Sigmoid colon (tissue), 7 donors: Measurements from ENCODE around the gene PIP4K2C. TPM values are rescaled to one million over a fixed set of nuclear protein-coding genes. Genes with fewer than 3 reads are reported as not detected.
A peak's percentile ranks its signal among the peaks of the same experiment; 100 is the strongest.

Source experiments
- DNase-seq: peaks from one replicate; pipeline ENCODE4 v3.0.0-alpha.2; 2019
- H3K27ac ChIP-seq, 4 donors: fragments of 200-600 bp; sonication (generic); one replicate each; pipeline ENCODE4 v1.5.1; 2016 to 2019; ENCODE audit warnings: mild to moderate bottlenecking in 1 of 4
- H3K27me3 ChIP-seq, 3 donors: fragments of 200-600 bp; sonication (generic); one replicate each; pipeline ENCODE4 v1.5.1; 2019; ENCODE audit warnings: mild to moderate bottlenecking in 1 of 3
- H3K36me3 ChIP-seq, 4 donors: fragments of 200-600 bp; sonication (generic); one replicate each; pipeline ENCODE4 v1.5.1; 2016 to 2019
- H3K4me1 ChIP-seq, 4 donors: fragments of 200-600 bp; sonication (generic); one replicate each; pipeline ENCODE4 v1.5.1; 2017 to 2019
- H3K4me3 ChIP-seq, 4 donors: fragments of 200-600 bp; sonication (generic); one replicate each; pipeline ENCODE4 v1.5.1; 2017 to 2019; ENCODE audit warnings: mild to moderate bottlenecking in 2 of 4, moderate library complexity in 1 of 4
- H3K9me3 ChIP-seq, 4 donors: fragments of 200-600 bp in 3 of 4; sonication (generic) in 3 of 4; one replicate each; pipeline versions ENCODE4 v1.5.1 to v1.6.1; 2013 to 2019
- CTCF ChIP-seq, 4 experiments: fragments of 450-650 bp in 3 of 4; fragments of 200-600 bp in 1 of 4; IDR thresholded peaks; one replicate each; pipeline ENCODE4 v1.5.1; 2016 to 2019; ENCODE audit warnings: antibody characterized with exemption in 4 of 4, mild to moderate bottlenecking in 3 of 4, moderate library complexity in 2 of 4
- EP300 ChIP-seq, 4 donors: sonication (generic); formaldehyde crosslinking; IDR thresholded peaks; one replicate each; pipeline ENCODE4 v1.6.1; 2017; ENCODE audit warnings: antibody characterized with exemption in 4 of 4
- POLR2A ChIP-seq, 2 donors: fragments of 450-650 bp; IDR thresholded peaks; one replicate each; pipeline ENCODE4 v1.6.1; 2016; ENCODE audit warnings: antibody characterized with exemption in 2 of 2, mild to moderate bottlenecking in 2 of 2, moderate library complexity in 2 of 2
- POLR2AphosphoS5 ChIP-seq, 4 donors: sonication (generic); formaldehyde crosslinking; IDR thresholded peaks; one replicate each; pipeline ENCODE4 v1.6.1; 2017; ENCODE audit warnings: antibody characterized with exemption in 4 of 4
- WGBS, 2 donors: extraction: QIAGEN DNeasy Blood & Tissue Kit; methylation state at CpG; one replicate each; pipeline ENCODE4 v1.1.7; 2013; 5-methylcytosine and 5-hydroxymethylcytosine counted together
- intact Hi-C: fragments of 100-400 bp; cut with DNase I; formaldehyde crosslinking; loops from one replicate; pipeline ENCODE4 v1.15.1; 2023
- polyA plus RNA-seq, 3 donors: library from polyadenylated mRNA; stranded (reverse); fragments of 200-250 nt; gene quantifications; one replicate each; pipeline ENCODE4 v1.2.3, GENCODE V29; 2013
- total RNA-seq, 4 donors: library from RNA; depleted of rRNA; stranded (reverse); fragments of >200 nt; gene quantifications; one replicate each; pipeline ENCODE4 v1.1.0, GENCODE V29; 2016
- donor health status: healthy with polysubstance abuse.
- donor health status: Bipolar disorder and iron deficiency.
- donor health status: healthy.

The PIP4K2C gene
- 10 to 100 TPM; 13.3 to 22.8 (median 18.4) TPM for total RNA-seq
- 10 to 100 TPM; 21.0 to 30.5 (median 28.6) TPM for polyA plus RNA-seq

DNA sequence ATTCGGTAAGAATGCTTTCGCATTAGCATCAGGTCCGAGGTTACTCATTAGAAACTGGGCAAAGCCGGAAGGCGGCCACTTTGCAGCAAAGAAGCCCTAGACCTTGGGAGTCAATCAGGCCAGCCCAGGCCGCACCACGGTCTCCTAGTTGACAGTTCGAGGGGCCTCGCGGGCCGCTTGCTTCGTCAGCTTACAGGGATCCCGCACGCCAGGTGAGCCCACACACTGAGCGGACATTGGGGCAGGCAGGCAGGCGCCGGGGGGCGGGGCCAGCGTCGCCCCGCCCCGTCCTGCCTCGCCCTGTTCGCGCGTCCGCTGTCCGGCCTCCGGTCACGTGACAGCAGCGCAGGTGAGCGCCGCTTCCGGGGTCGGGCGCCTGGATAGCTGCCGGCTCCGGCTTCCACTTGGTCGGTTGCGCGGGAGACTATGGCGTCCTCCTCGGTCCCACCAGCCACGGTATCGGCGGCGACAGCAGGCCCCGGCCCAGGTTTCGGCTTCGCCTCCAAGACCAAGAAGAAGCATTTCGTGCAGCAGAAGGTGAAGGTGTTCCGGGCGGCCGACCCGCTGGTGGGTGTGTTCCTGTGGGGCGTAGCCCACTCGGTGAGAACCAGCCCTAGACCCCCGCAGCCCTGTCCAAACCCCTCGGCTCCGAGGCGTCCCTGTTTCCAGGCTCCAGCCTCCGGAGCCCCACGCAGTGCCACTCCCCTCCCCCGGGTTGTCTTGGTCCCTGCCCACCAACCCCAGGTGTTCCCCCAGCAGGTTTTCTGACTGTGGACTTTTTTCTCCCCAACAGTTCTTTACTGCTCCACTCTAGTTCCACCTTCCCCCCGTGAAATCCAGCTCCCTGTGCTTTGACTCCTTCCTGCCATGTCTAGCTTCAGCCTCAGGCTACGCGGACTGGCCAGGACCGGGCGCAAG lies at the start of gene PIP4K2C:
Gene PIP4K2C (plus strand): TSS at position 329 of the 918 bp plus-strand sequence. CDS start 98 bp downstream, at position 427.
- peak within 1 kb of the TSS; percentile 77 to 86 (median 82) for H3K27ac ChIP-seq
- intact Hi-C loops, result no loop called here
- no peaks in the 10 kb centered on the region for H3K9me3 ChIP-seq
- H3K4me1 ChIP-seq, result peaks cover 0 to 18% (median 16%) of the 10 kb centered on the region in 4 donors
- H3K36me3 ChIP-seq, result peaks cover 0 to 20% (median 2%) of the 10 kb centered on the region in 4 donors
- WGBS, 2 donors, result 1 to 2% methylated on average over 69 of the region's 69 CpGs
- DNase-seq, result peak; percentile 89
- H3K4me3 ChIP-seq, result peak within 1 kb of the TSS; percentile 72 to 97 (median 84)
- H3K27me3 ChIP-seq, result peaks cover 0 to 3% (median 0%) of the 10 kb centered on the region in 3 donors
- TF ChIP-seq EP300 (IDR thresholded peaks at IDR 0.05) (no peak), POLR2A (IDR thresholded peaks at IDR 0.05) (peak in 1 of 2 donors; percentile 32), CTCF (IDR thresholded peaks at IDR 0.05) (no peak), POLR2AphosphoS5 (IDR thresholded peaks at IDR 0.05) (peak; percentile 42 to 75 (median 66))

- no peaks in the 10 kb centered on the region for H3K27me3 ChIP-seq
- TF ChIP-seq CTCF (IDR thresholded peaks at IDR 0.05) (no peak), EP300 (IDR thresholded peaks at IDR 0.05) (no peak), POLR2AphosphoS5 (IDR thresholded peaks at IDR 0.05) (no peak), POLR2A (IDR thresholded peaks at IDR 0.05) (no peak)
- no peak overlapping the region for H3K4me3 ChIP-seq
- intact Hi-C loops, result no loop called here
- peaks cover 0 to 39% (median 10%) of the 10 kb centered on the region in 4 donors for H3K36me3 ChIP-seq
- 20 to 55% methylated on average over 2 of the region's 2 CpGs for WGBS, 2 donors
- peaks cover 0 to 38% (median 22%) of the 10 kb centered on the region in 4 donors for H3K4me1 ChIP-seq
- H3K9me3 ChIP-seq, result no peaks in the 10 kb centered on the region
- H3K27ac ChIP-seq, result no peak overlapping the region
- DNase-seq, result no peak
Observed at GRCh38 chr12:57541717-57542116, 49.3 kb upstream of the PIP4K2C start.

DNA sequence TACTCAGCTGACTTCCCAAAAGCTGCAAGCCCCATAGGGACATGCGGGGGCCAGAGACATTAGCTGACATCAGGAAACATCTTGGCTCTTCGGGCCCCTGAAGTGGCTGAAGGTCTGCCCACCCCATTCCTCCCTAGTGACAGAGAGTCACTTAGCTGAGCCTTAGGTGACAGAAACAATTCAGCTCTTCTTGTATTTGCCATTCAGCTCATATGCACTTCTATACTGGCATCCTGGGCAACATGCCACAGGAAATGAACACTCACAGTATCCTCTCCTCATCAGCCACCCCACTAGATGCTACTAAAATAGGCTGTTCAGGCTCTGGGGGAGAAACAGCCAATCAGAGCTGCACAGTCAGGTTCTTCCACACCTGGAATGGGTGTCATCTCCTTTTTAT lies 47.4 kb upstream of the PIP4K2C start:
- intact Hi-C loops, result no loop called here
- DNase-seq, result no peak
- peaks cover 0 to 38% (median 24%) of the 10 kb centered on the region in 4 donors for H3K4me1 ChIP-seq
- H3K9me3 ChIP-seq, result no peaks in the 10 kb centered on the region
- peaks cover 0 to under 1% (median 0%) of the 10 kb centered on the region in 3 donors for H3K27me3 ChIP-seq
- H3K36me3 ChIP-seq, result peaks cover 0 to 25% (median 7%) of the 10 kb centered on the region in 4 donors
- no peak overlapping the region for H3K27ac ChIP-seq
- 67 to 89% methylated on average over 2 of the region's 2 CpGs for WGBS, 2 donors
- no peak overlapping the region for H3K4me3 ChIP-seq
- TF ChIP-seq CTCF (IDR thresholded peaks at IDR 0.05), result no peak
- TF ChIP-seq EP300 (IDR thresholded peaks at IDR 0.05), result no peak
- TF ChIP-seq POLR2A (IDR thresholded peaks at IDR 0.05), result no peak
- TF ChIP-seq POLR2AphosphoS5 (IDR thresholded peaks at IDR 0.05), result no peak

- no peak for DNase-seq
Observed at GRCh38 chr12:57545809-57546437, 45.1 kb upstream of the PIP4K2C start.

More at GRCh38 chr12:57545809-57546437, 45.1 kb upstream of the PIP4K2C start:
- 55 to 70% methylated on average over 15 of the region's 15 CpGs for WGBS, 2 donors
- Histone ChIP-seq H3K27me3 (peaks cover 5 to 22% (median 22%) of the 10 kb centered on the region in 3 donors), H3K4me3 (peak overlapping the region; percentile 88 to 99 (median 98)), H3K36me3 (peaks cover 0 to 15% (median 3%) of the 10 kb centered on the region in 4 donors), H3K27ac (peak overlapping the region; percentile 92 to 97 (median 96)), H3K4me1 (peaks cover 0 to 48% (median 34%) of the 10 kb centered on the region in 4 donors), H3K9me3 (no peaks in the 10 kb centered on the region)
- no peak for TF ChIP-seq POLR2AphosphoS5 (IDR thresholded peaks at IDR 0.05)
- TF ChIP-seq EP300 (IDR thresholded peaks at IDR 0.05), result no peak
- no peak for TF ChIP-seq CTCF (IDR thresholded peaks at IDR 0.05)
- TF ChIP-seq POLR2A (IDR thresholded peaks at IDR 0.05), result no peak
- intact Hi-C loops, result loop anchor here (2.0 to 5.0 kb wide), 4 partner anchors 25 to 147 kb away; partner anchors contain the start of gene DDIT3
